Measurements from ENCODE around the gene HBA2. TPM values are rescaled to one million over a fixed set of nuclear protein-coding genes. Genes with fewer than 3 reads are reported as not detected.

The HBA2 gene
- total RNA-seq, 1 experiment from 2014 or later, result not detected

DNA sequence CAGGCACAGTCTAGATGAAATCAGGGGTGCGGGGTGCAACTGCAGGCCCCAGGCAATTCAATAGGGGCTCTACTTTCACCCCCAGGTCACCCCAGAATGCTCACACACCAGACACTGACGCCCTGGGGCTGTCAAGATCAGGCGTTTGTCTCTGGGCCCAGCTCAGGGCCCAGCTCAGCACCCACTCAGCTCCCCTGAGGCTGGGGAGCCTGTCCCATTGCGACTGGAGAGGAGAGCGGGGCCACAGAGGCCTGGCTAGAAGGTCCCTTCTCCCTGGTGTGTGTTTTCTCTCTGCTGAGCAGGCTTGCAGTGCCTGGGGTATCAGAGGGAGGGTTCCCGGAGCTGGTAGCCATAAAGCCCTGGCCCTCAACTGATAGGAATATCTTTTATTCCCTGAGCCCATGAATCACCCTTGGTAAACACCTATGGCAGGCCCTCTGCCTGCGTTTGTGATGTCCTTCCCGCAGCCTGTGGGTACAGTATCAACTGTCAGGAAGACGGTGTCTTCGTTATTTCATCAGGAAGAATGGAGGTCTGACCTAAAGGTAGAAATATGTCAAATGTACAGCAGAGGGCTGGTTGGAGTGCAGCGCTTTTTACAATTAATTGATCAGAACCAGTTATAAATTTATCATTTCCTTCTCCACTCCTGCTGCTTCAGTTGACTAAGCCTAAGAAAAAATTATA lies 5.4 kb downstream of the HBA2 start:
- H2BK120ac ChIP-seq (ENCODE audit: low read depth, low read length, poor library complexity, severe bottlenecking), result no peak overlapping the region
- no peak overlapping the region for H3K56ac ChIP-seq (ENCODE audit: insufficient read length, low read depth, low read length)
- no peak overlapping the region for H4K5ac ChIP-seq (ENCODE audit: insufficient read length, low read depth, low read length)
- H3K4me1 ChIP-seq (ENCODE audit: insufficient read depth, low read length), result no peaks in the 10 kb centered on the region; the same call in 1 of the 2 replicates
- no peak overlapping the region for H2BK15ac ChIP-seq (ENCODE audit: low read depth, low read length)
- no peaks in the 10 kb centered on the region for H3K79me2 ChIP-seq (ENCODE audit: insufficient read depth, low read length)
- Mint-ChIP-seq H3K4me3 (peak overlapping the region in 1 of 2 experiments; percentile 63; a peak in 4 of 5 replicates), H3K27ac (no peak overlapping the region), H3K36me3 (ENCODE audit: insufficient read depth in 1 of 3, low read depth in 3 of 3) (peaks cover 0 to 6% (median 0%) of the 10 kb centered on the region in 3 experiments; a peak in 3 of 7 replicates), H3K9me3 (peaks cover 4 to 7% of the 10 kb centered on the region in 2 experiments; a peak in 2 of 5 replicates), H3K27me3 (ENCODE audit: low read depth) (peaks cover 65% of the 10 kb centered on the region), H3K4me1 (peaks cover 15 to 17% of the 10 kb centered on the region in 2 experiments)
- no peak overlapping the region for H2AK5ac ChIP-seq (ENCODE audit: insufficient read length, low read length)
- DNase-seq, result no peak
- no peak overlapping the region for H3K18ac ChIP-seq (ENCODE audit: insufficient read length, low read depth, low read length)
- H3K79me1 ChIP-seq (ENCODE audit: insufficient read depth, low read depth, low read length, poor library complexity, severe bottlenecking), result no peaks in the 10 kb centered on the region
- no peak overlapping the region for H2BK20ac ChIP-seq (ENCODE audit: low read depth, low read length, poor library complexity, severe bottlenecking)
- H3K9me3 ChIP-seq (ENCODE audit: control insufficient read depth, low read depth, low read length), result no peaks in the 10 kb centered on the region
- H3T11ph ChIP-seq (ENCODE audit: low read length), result no peak overlapping the region
- peaks cover 5% of the 10 kb centered on the region for H3K23me2 ChIP-seq (ENCODE audit: insufficient read length, low read depth, low read length, poor library complexity, severe bottlenecking)
- no peak overlapping the region for H2AFZ ChIP-seq (ENCODE audit: low read length)
- no peak overlapping the region for H2BK5ac ChIP-seq (ENCODE audit: insufficient read length, low read length)
- no peak overlapping the region for H3K27ac ChIP-seq (ENCODE audit: insufficient read length, low read depth, low read length)
- no peak overlapping the region for H3K4ac ChIP-seq (ENCODE audit: low read depth, low read length)
- H4K20me1 ChIP-seq (ENCODE audit: control insufficient read depth, insufficient read depth, insufficient read length), result no peaks in the 10 kb centered on the region
- no peak overlapping the region for H3K23ac ChIP-seq (ENCODE audit: insufficient read length, low read depth, low read length)
- TF ChIP-seq, protein P1, sequence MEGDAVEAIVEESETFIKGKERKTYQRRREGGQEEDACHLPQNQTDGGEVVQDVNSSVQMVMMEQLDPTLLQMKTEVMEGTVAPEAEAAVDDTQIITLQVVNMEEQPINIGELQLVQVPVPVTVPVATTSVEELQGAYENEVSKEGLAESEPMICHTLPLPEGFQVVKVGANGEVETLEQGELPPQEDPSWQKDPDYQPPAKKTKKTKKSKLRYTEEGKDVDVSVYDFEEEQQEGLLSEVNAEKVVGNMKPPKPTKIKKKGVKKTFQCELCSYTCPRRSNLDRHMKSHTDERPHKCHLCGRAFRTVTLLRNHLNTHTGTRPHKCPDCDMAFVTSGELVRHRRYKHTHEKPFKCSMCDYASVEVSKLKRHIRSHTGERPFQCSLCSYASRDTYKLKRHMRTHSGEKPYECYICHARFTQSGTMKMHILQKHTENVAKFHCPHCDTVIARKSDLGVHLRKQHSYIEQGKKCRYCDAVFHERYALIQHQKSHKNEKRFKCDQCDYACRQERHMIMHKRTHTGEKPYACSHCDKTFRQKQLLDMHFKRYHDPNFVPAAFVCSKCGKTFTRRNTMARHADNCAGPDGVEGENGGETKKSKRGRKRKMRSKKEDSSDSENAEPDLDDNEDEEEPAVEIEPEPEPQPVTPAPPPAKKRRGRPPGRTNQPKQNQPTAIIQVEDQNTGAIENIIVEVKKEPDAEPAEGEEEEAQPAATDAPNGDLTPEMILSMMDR (conservative IDR thresholded peaks at IDR 0.05), result no peak
- no peak overlapping the region for H3K9ac ChIP-seq (ENCODE audit: extremely low read depth, insufficient read length, low read length)
- peaks cover 48% of the 10 kb centered on the region for H3K27me3 ChIP-seq (ENCODE audit: insufficient read depth, low read length)
- H4K91ac ChIP-seq (ENCODE audit: insufficient read length, low read depth, low read length), result no peak overlapping the region
- no peak overlapping the region for H3K14ac ChIP-seq (ENCODE audit: insufficient read depth, low read length)
- no CpG with 5 or more reads among the region's 11 CpGs for WGBS (ENCODE audit: extremely low coverage, insufficient read length, low lambda C conversion rate)
- H2BK12ac ChIP-seq (ENCODE audit: insufficient read length, low read depth, low read length), result no peak overlapping the region
- no peak overlapping the region for H4K8ac ChIP-seq (replicated peaks; ENCODE audit: insufficient read length, low read depth, low read length)
- H3K4me2 ChIP-seq (ENCODE audit: insufficient read depth, insufficient read length, low read length), result no peak overlapping the region
